Neuron (in vitro differentiated cells): ENCODE results near the gene SERPINA6.
"Not testable (repeated sequence)": the region's sequence is repeated elsewhere in the genome, so short reads cannot be mapped to it uniquely, and the experiment has no call there.

Experiments used
- H2AFZ ChIP-seq: one replicate; pipeline ENCODE4 v1.6.1; 2013; ENCODE audit warnings: low read depth, mild to moderate bottlenecking, inconsistent platforms, low read length, moderate library complexity
- H3K27me3 ChIP-seq: one replicate; pipeline ENCODE4 v1.6.1; 2013; ENCODE audit warnings: low read length; ENCODE audit not compliant: insufficient read depth
- H3K36me3 ChIP-seq: one replicate; pipeline ENCODE4 v1.6.1; 2013; ENCODE audit warnings: low read length; ENCODE audit not compliant: insufficient read depth
- H3K4me1 ChIP-seq: one replicate; pipeline ENCODE4 v1.6.1; 2013; ENCODE audit warnings: low read length; ENCODE audit not compliant: insufficient read depth
- H3K4me3 ChIP-seq: 2 replicates; pipeline ENCODE4 v1.5.1; 2013; ENCODE audit warnings: mild to moderate bottlenecking, low read length, moderate library complexity
- H3K9me3 ChIP-seq: one replicate; pipeline ENCODE4 v1.6.1; 2013; ENCODE audit warnings: low read length

Gene SERPINA6

GRCh38 chr14:94322648-94323570 lies at the start of gene SERPINA6:
Gene SERPINA6, minus strand, starts transcription at chr14:94323336. Its CDS starts 8,688 bp downstream, at chr14:94314648.
- no peaks in the 10 kb centered on the region for H3K36me3 ChIP-seq
- no peak within 1 kb of the TSS for H2AFZ ChIP-seq
- no peaks in the 10 kb centered on the region for H3K9me3 ChIP-seq
- no peaks in the 10 kb centered on the region for H3K4me1 ChIP-seq
- H3K4me3 ChIP-seq = no peak within 1 kb of the TSS
- H3K27me3 ChIP-seq = no peaks in the 10 kb centered on the region

- no peaks in the 10 kb centered on the region for H3K9me3 ChIP-seq
- H3K4me3 ChIP-seq = no peak overlapping the region
Observed at GRCh38 chr14:94372021-94372605, 49.0 kb upstream of the SERPINA6 start.

GRCh38 chr14:94370524-94370910 lies 47.4 kb upstream of the SERPINA6 start:
- H2AFZ ChIP-seq = no peak overlapping the region

More at GRCh38 chr14:94372021-94372605, 49.0 kb upstream of the SERPINA6 start:
- Histone ChIP-seq H3K36me3 (no peaks in the 10 kb centered on the region), H2AFZ (no peak overlapping the region), H3K27me3 (no peaks in the 10 kb centered on the region), H3K4me1 (no peaks in the 10 kb centered on the region)

GRCh38 chr14:94369766-94370523 lies 46.8 kb upstream of the SERPINA6 start:
- not testable (repeated sequence) for H3K4me1 ChIP-seq, H2AFZ ChIP-seq, H3K36me3 ChIP-seq, H3K9me3 ChIP-seq, H3K27me3 ChIP-seq, H3K4me3 ChIP-seq

More at GRCh38 chr14:94370524-94370910, 47.4 kb upstream of the SERPINA6 start:
- H3K27me3 ChIP-seq = no peaks in the 10 kb centered on the region
- no peaks in the 10 kb centered on the region for H3K9me3 ChIP-seq
- no peaks in the 10 kb centered on the region for H3K36me3 ChIP-seq
- no peaks in the 10 kb centered on the region for H3K4me1 ChIP-seq
- no peak overlapping the region for H3K4me3 ChIP-seq

- H3K36me3 ChIP-seq = no peaks in the 10 kb centered on the region
- H3K4me3 ChIP-seq = no peak overlapping the region
- no peaks in the 10 kb centered on the region for H3K4me1 ChIP-seq
- H3K9me3 ChIP-seq = no peaks in the 10 kb centered on the region
- H3K27me3 ChIP-seq = no peaks in the 10 kb centered on the region
- H2AFZ ChIP-seq = no peak overlapping the region
Observed at GRCh38 chr14:94368956-94369355, 45.8 kb upstream of the SERPINA6 start.

GRCh38 chr14:94368243-94368590 lies 45.1 kb upstream of the SERPINA6 start:
- Histone ChIP-seq H3K4me3 (no peak overlapping the region), H3K4me1 (no peaks in the 10 kb centered on the region), H3K36me3 (no peaks in the 10 kb centered on the region), H3K9me3 (no peaks in the 10 kb centered on the region), H3K27me3 (peaks cover 2% of the 10 kb centered on the region), H2AFZ (no peak overlapping the region)

- Histone ChIP-seq H3K9me3 (no peaks in the 10 kb centered on the region), H3K4me1 (no peaks in the 10 kb centered on the region), H3K36me3 (no peaks in the 10 kb centered on the region), H3K27me3 (peaks cover 2% of the 10 kb centered on the region), H3K4me3 (no peak overlapping the region), H2AFZ (no peak overlapping the region)
Observed at GRCh38 chr14:94367347-94368242, 44.5 kb upstream of the SERPINA6 start.

- peaks cover 2% of the 10 kb centered on the region for H3K27me3 ChIP-seq
- no peak within 1 kb of the TSS for H2AFZ ChIP-seq
- H3K4me3 ChIP-seq = no peak within 1 kb of the TSS
- no peaks in the 10 kb centered on the region for H3K36me3 ChIP-seq
- no peaks in the 10 kb centered on the region for H3K9me3 ChIP-seq
- H3K4me1 ChIP-seq = no peaks in the 10 kb centered on the region
Observed at GRCh38 chr14:94366146-94366915, 43.2 kb upstream of the SERPINA6 start, which contains the start of gene SERPINA2. Gene SERPINA2, minus strand, starts transcription at chr14:94366698.

GRCh38 chr14:94365624-94366023 lies 42.5 kb upstream of the SERPINA6 start:
- H3K9me3 ChIP-seq = no peaks in the 10 kb centered on the region
- H3K36me3 ChIP-seq = no peaks in the 10 kb centered on the region

GRCh38 chr14:94364964-94365363 lies 41.8 kb upstream of the SERPINA6 start:
- no peaks in the 10 kb centered on the region for H3K36me3 ChIP-seq
- H3K4me1 ChIP-seq = no peaks in the 10 kb centered on the region
- peaks cover 2% of the 10 kb centered on the region for H3K27me3 ChIP-seq
- H3K9me3 ChIP-seq = no peaks in the 10 kb centered on the region
- H2AFZ ChIP-seq = no peak overlapping the region
- H3K4me3 ChIP-seq = no peak overlapping the region

More at GRCh38 chr14:94365624-94366023, 42.5 kb upstream of the SERPINA6 start:
- H3K4me1 ChIP-seq = no peaks in the 10 kb centered on the region
- no peak overlapping the region for H3K4me3 ChIP-seq
- H2AFZ ChIP-seq = no peak overlapping the region
- H3K27me3 ChIP-seq = peaks cover 2% of the 10 kb centered on the region

GRCh38 chr14:94364037-94364436 lies 40.9 kb upstream of the SERPINA6 start:
- H3K4me1 ChIP-seq = no peaks in the 10 kb centered on the region
- H2AFZ ChIP-seq = no peak overlapping the region
- H3K4me3 ChIP-seq = no peak overlapping the region
- no peaks in the 10 kb centered on the region for H3K9me3 ChIP-seq
- H3K27me3 ChIP-seq = peaks cover 2% of the 10 kb centered on the region
- no peaks in the 10 kb centered on the region for H3K36me3 ChIP-seq

- Histone ChIP-seq H3K4me1 (no peaks in the 10 kb centered on the region), H3K36me3 (no peaks in the 10 kb centered on the region), H3K27me3 (peaks cover 2% of the 10 kb centered on the region), H3K4me3 (no peak overlapping the region), H2AFZ (no peak overlapping the region), H3K9me3 (no peaks in the 10 kb centered on the region)
Observed at GRCh38 chr14:94363151-94363624, 40.1 kb upstream of the SERPINA6 start.
